Stimulated activated CD4-positive, alpha-beta T cell treated with anti-CD3 and anti-CD28 coated beads, Interleukin-2, amount 100 ng/mL, for 48 hours (primary cell): ENCODE results near the gene P2RY14.

Experiments
- DNase-seq, 2 donors: peaks; one replicate each; pipeline ENCODE4 v3.0.0-alpha.2; 2020

Gene P2RY14

GRCh38 chr3:151210676-151211381, 67.5 kb downstream of the P2RY14 start:
- DNase-seq, result no peak

- no peak for DNase-seq
Measured at GRCh38 chr3:151209654-151210053, 68.7 kb downstream of the P2RY14 start.

GRCh38 chr3:151206201-151206600, 72.1 kb downstream of the P2RY14 start:
- DNase-seq, result no peak

- no peak for DNase-seq
Measured at GRCh38 chr3:151205482-151205881, 72.9 kb downstream of the P2RY14 start.

GRCh38 chr3:151204530-151205402, 73.6 kb downstream of the P2RY14 start:
- DNase-seq, result no peak

GRCh38 chr3:151203051-151203420, 75.3 kb downstream of the P2RY14 start, which contains the start of gene GPR171:
Gene GPR171, minus strand, starts transcription at chr3:151203216. Its CDS starts 3,830 bp downstream, at chr3:151199386.
- DNase-seq, result peak in 1 of 2 donors; percentile 45

DNA sequence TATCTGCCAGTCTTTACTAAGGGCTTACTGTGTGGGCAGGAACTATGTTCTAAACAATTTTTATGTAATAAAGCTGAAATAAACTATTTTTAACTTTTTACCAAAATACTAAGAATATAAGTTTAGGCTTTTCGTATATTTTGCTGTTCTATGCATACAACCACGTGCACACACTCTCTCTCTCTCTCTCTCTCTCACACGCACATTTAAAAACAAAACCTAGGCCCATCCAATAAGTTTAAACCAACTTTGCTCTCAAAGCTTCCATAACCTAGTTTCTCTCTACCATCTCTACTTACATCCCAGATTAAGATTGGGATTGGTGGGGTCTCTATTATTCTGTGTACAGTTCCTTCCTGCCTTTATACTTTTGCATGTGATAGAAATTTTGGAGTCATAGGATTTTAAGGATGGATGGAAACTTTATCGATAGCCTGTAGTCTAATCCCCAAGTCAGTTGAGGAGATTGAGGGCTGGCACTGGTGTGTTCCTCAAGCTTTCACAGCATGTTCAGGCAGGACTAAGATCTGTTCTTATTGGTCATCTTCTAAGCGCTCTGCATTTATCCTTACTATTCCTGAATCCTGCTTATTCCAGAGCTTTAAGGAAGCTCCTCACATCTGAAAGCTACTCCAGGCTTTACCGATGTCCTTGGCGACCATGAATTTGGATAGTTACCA, 77.2 kb downstream of the P2RY14 start:
- DNase-seq, result no peak

DNA sequence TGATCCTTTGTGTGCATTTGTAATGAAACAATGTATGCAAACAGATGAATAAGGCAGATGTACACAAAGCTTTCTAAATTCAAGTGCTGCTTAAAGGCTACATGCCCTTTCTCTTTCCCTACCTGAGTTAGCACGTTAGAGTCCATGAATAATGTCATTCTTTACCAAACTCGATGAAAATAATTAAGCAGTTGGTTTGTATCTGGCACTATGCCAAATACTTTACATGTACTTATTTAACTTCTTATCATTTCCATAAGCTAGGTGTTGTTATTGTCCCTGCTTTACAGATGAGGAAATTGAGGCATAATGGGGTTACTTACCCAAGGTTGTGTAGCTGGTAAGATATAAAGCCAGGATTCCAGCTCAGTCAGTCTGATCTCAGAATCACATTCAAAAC, 77.8 kb downstream of the P2RY14 start:
- DNase-seq, result no peak

DNA sequence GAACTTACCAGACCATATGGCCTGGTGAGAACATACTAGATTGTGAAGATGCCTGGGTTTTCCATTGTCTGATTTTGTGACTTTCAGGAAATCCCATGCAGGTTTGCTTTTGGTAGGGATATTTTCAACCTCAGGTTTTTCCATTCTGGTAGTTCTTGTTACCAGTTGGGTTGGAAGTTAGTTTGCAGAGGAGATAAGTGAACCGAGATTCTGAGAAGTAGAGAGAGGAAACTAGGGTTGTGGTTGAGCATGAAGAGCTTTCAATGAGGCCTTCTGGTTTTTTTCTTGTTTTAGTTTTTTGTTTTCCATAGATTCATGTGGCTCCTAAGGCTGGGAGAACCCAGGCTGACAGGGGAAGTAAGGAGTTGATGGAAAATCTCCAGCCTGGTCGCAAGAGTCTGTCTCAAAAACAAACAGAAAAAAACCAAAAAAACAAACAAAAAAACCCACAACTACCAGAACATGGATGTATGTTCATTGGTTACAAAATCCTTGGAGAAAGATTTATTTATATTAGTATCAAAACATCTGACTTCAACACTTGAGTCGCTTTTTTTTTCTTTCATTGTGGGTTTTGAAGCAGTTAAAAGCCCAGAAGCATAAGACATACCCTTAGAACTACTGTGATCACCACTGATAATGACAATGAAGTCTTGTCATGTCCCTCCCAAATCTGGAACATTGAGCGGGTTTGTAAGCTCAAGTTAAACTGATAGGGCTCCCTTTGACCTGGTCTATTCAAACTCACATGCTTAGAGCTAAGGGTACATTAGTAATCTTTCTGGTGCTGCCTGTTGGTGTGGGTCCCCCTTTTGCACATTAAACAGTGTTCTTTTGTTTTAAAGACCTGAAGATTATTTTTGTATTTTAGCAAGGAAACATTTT, 78.5 kb downstream of the P2RY14 start:
- DNase-seq, result no peak

- no peak for DNase-seq
Measured at GRCh38 chr3:151198849-151199248, 79.5 kb downstream of the P2RY14 start.

- DNase-seq, result no peak
Measured at GRCh38 chr3:151197981-151198767, 80.2 kb downstream of the P2RY14 start.

DNA sequence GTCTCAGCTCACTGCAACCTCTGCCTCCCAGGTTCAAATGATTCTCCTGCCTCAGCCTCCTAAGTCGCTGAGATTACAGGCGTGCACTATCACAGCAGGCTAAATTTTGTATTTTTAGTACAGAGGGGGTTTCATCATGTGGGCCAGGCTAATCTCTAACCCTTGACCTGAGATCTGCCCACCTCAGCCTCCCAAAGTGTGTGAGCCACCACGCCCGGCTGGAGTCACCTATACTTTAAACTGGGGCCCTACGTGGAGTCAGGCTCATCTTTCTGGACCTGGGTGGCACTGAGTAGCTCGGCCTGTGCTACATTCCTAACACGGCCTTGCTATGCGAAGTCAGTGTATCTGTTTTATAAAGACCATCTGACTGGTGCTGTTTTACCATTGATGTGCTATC, 81.1 kb downstream of the P2RY14 start:
- no peak for DNase-seq

DNA sequence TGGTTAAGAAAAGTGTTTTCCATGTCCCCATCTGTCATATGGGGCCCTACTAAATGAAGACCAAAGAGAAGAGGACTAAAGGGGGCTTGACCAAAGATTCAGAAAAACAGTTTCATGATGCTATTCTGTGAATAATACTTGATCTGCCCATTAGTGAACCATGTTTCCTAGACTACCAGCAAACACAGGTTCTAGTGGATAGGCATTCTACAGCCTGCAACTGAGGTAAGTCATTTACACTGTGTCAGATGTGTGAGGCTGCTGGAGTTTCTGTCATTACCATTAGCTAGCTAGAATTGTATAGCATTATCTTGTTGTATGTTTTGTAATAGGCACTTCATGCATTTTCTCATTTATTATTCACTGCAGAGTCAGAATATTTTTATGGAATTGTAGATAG, 81.9 kb downstream of the P2RY14 start:
- DNase-seq, result no peak

DNA sequence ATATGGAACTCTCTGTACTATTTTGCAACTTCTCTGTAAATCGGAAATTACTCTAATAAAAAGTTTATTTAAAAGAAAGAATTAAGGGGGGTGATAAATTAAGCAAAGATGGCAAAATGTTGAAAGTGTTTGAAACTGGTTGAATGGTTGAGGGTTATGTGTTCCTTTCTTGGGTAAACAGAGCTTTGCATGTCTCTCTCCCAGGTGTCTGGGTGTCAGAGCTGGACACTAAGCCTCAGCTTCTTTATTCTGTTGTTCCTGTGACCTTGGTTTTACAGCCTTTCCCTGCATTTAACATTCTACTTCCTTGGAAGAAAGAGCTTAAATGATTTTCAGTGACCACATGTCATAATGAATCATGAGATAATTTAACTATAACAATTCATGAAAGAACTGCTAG, 82.5 kb downstream of the P2RY14 start:
- DNase-seq, result no peak

GRCh38 chr3:151192545-151192944, 85.8 kb downstream of the P2RY14 start:
- DNase-seq, result no peak

GRCh38 chr3:151191095-151191494, 87.2 kb downstream of the P2RY14 start:
- no peak for DNase-seq

DNA sequence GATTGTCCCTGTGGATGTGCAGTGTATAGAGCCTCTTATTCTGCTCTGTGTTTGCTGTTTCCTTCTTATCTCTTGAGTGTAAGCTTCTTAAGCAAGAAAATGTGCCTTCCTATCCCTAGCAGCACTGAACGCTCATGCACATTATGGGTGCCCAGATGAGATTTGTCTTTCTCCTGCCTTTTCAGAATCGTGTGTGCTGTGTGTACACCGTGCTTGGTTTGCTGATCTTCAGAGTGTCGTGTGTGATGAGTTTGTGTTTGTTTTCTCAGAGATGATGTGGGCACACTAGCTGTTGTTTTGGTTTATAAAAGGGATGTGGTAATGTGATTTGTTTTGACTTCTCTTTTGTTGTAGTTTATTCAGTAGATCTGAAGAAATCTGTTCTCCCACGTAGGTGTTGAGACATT, 95.1 kb downstream of the P2RY14 start:
- DNase-seq, result no peak

- DNase-seq, result no peak
Measured at GRCh38 chr3:151182349-151183079, 95.8 kb downstream of the P2RY14 start.

GRCh38 chr3:151178208-151178845, 100.0 kb downstream of the P2RY14 start:
- no peak for DNase-seq

GRCh38 chr3:151175952-151176351, 102.4 kb downstream of the P2RY14 start:
- no peak for DNase-seq
